Measurements from ENCODE around the gene CCL13. TPM values are rescaled to one million over a fixed set of nuclear protein-coding genes. Genes with fewer than 3 reads are reported as not detected.

The CCL13 gene
- total and polyA plus RNA-seq, 2 of the 8 experiments (the other 6 are each of a cell fraction or from before 2014, with no cell fraction given), result not detected

DNA sequence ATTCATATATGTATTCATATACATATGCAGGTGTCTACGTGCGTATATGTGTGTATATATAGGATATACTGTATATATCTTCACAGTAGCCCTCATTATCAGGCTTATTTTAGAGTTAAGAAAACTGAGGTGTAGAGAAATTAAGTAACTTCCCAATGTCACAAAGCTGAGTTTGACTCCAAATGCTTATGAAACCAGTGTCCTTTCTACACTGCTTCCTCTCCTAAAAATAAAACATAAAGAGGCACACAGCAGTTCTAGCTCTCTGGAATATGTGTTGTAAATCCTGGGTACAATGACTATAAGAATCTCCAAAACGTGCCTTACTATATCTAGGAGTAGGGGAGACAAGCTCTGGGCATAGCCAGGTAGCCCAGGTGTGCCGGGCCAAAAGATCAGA, 46.7 kb downstream of the CCL13 start:
- Histone ChIP-seq H4K5ac (ENCODE audit: insufficient read length, low read depth, low read length) (no peak overlapping the region), H2BK5ac (ENCODE audit: low read depth, low read length) (no peak overlapping the region), H2AK5ac (ENCODE audit: low read depth, low read length) (no peak overlapping the region), H2BK15ac (ENCODE audit: low read length) (no peak overlapping the region), H2AFZ (ENCODE audit: low read length) (no peak overlapping the region), H2BK12ac (ENCODE audit: low read depth, low read length) (no peak overlapping the region), H3K14ac (ENCODE audit: insufficient read length) (no peak overlapping the region), H3K56ac (replicated peaks; ENCODE audit: insufficient read length, low read depth, low read length) (no peak overlapping the region), H2BK20ac (ENCODE audit: low read length) (no peak overlapping the region), H3K27ac (ENCODE audit: low read depth, low read length) (no peak overlapping the region), H3K23me2 (ENCODE audit: low read depth, low read length) (no peaks in the 10 kb centered on the region), H3K4me1 (replicated peaks in 1 of 4; ENCODE audit: control insufficient read depth in 3 of 4, insufficient read depth in 4 of 4, low read length in 3 of 4) (peaks cover 0 to 2% (median 0%) of the 10 kb centered on the region in 4 experiments; a peak in 1 of 7 replicates), H3K9me3 (ENCODE audit: insufficient read depth in 2 of 2, low read depth in 1 of 2, low read length in 1 of 2) (no peaks in the 10 kb centered on the region), H3K4me2 (ENCODE audit: insufficient read depth in 1 of 2, low read depth in 2 of 2, low read length in 2 of 2) (no peak overlapping the region), H3K9ac (replicated peaks in 1 of 4; ENCODE audit: extremely low read depth in 1 of 4, low read depth in 3 of 4, low read length in 3 of 4) (no peak overlapping the region), H3K79me1 (ENCODE audit: low read depth, low read length) (no peaks in the 10 kb centered on the region), H3K23ac (ENCODE audit: insufficient read length) (no peak overlapping the region), H4K91ac (replicated peaks; ENCODE audit: insufficient read length, low read length) (no peak overlapping the region), H3K36me3 (ENCODE audit: control insufficient read depth in 2 of 4, insufficient read depth in 4 of 4, low read length in 3 of 4) (no peaks in the 10 kb centered on the region), H4K20me1 (replicated peaks in 1 of 2; ENCODE audit: control insufficient read depth in 1 of 2, insufficient read depth in 2 of 2, low read length in 2 of 2) (no peaks in the 10 kb centered on the region), H2BK120ac (replicated peaks; ENCODE audit: low read depth, low read length) (no peak overlapping the region), H3K4me3 (ENCODE audit: extremely low read depth in 1 of 4, insufficient read depth in 2 of 4, low read depth in 3 of 4, low read length in 4 of 4) (no peak overlapping the region), H3K27me3 (replicated peaks in 1 of 4; ENCODE audit: control insufficient read depth in 3 of 4, extremely low read depth in 1 of 4, insufficient read depth in 3 of 4, low read length in 3 of 4) (peaks cover 0 to 3% (median 0%) of the 10 kb centered on the region in 4 experiments; a peak in 2 of 7 replicates), H3K79me2 (ENCODE audit: control insufficient read depth in 1 of 2, insufficient read depth in 2 of 2, low read length in 2 of 2) (no peaks in the 10 kb centered on the region), H3K4ac (replicated peaks; ENCODE audit: insufficient read length, low read depth, low read length) (no peak overlapping the region), H4K8ac (ENCODE audit: extremely low read depth, insufficient read depth, low read length) (no peak overlapping the region), H3K18ac (ENCODE audit: extremely low read depth, low read length) (no peak overlapping the region)
- DNase-seq (ENCODE audit: low read depth in 1 of 2, low spot score in 2 of 2) (no peak), FAIRE-seq (no peak)
- ChIA-PET CTCF (ENCODE audit: partially characterized antibody) (interaction anchor here (1.9 kb wide), 1 partner anchor 15 kb away, joined by 5 read pairs; no protein-coding TSS in a partner anchor), POLR2A (ENCODE audit: partially characterized antibody) (no interaction called here)
- 71% methylated on average over 4 of the region's 4 CpGs; no CpG with 5 or more reads in 1 of the 2 experiments for WGBS, 2 experiments (ENCODE audit: extremely low coverage in 1 of 2, insufficient coverage in 1 of 2, insufficient read length in 1 of 2, insufficient replicate concordance in 2 of 2, low coverage in 1 of 2, low lambda C conversion rate in 2 of 2, missing lambda C conversion rate in 1 of 2)
- TF ChIP-seq RAD21 (IDR thresholded peaks at IDR 0.05 in 1 of 2, conservative IDR thresholded peaks at IDR 0.05 in 1 of 2; ENCODE audit: low read depth in 2 of 2, low read length in 2 of 2), result no peak
- no peak for TF ChIP-seq CEBPB (IDR thresholded peaks at IDR 0.05; ENCODE audit: low read depth, low read length)
- TF ChIP-seq ZNF274 (IDR thresholded peaks at IDR 0.05; ENCODE audit: borderline replicate concordance, extremely low read depth, low read length), result no peak
- no peak for TF ChIP-seq CBX8 (IDR thresholded peaks at IDR 0.05; ENCODE audit: borderline replicate concordance, low read depth, low read length)
- no peak for TF ChIP-seq BRCA1 (IDR thresholded peaks at IDR 0.05; ENCODE audit: low read depth, low read length)
- no peak for TF ChIP-seq TAF7 (optimal IDR thresholded peaks at IDR 0.05; ENCODE audit: borderline replicate concordance, low read depth, low read length)
- TF ChIP-seq RFX5 (IDR thresholded peaks at IDR 0.05; ENCODE audit: borderline replicate concordance, low read depth, low read length), result no peak
- TF ChIP-seq KDM4A (IDR thresholded peaks at IDR 0.05; ENCODE audit: low read depth, low read length, severe bottlenecking), result no peak
- TF ChIP-seq, protein P1, sequence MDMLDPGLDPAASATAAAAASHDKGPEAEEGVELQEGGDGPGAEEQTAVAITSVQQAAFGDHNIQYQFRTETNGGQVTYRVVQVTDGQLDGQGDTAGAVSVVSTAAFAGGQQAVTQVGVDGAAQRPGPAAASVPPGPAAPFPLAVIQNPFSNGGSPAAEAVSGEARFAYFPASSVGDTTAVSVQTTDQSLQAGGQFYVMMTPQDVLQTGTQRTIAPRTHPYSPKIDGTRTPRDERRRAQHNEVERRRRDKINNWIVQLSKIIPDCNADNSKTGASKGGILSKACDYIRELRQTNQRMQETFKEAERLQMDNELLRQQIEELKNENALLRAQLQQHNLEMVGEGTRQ (IDR thresholded peaks at IDR 0.05; ENCODE audit: low read length), result no peak
- TF ChIP-seq TCF12 (IDR thresholded peaks at IDR 0.05; ENCODE audit: low read depth, low read length), result no peak
- no peak for TF ChIP-seq MAFK (IDR thresholded peaks at IDR 0.05; ENCODE audit: low read depth, low read length)
- no peak for TF ChIP-seq SP4 (IDR thresholded peaks at IDR 0.05; ENCODE audit: low read length)
- no peak for TF ChIP-seq SIRT6 (IDR thresholded peaks at IDR 0.05; ENCODE audit: low read length)
- no peak for TF ChIP-seq RXRA (IDR thresholded peaks at IDR 0.05; ENCODE audit: insufficient read depth, low read depth, low read length)
